ENCODE data around the gene CAMK2A.

DNA sequence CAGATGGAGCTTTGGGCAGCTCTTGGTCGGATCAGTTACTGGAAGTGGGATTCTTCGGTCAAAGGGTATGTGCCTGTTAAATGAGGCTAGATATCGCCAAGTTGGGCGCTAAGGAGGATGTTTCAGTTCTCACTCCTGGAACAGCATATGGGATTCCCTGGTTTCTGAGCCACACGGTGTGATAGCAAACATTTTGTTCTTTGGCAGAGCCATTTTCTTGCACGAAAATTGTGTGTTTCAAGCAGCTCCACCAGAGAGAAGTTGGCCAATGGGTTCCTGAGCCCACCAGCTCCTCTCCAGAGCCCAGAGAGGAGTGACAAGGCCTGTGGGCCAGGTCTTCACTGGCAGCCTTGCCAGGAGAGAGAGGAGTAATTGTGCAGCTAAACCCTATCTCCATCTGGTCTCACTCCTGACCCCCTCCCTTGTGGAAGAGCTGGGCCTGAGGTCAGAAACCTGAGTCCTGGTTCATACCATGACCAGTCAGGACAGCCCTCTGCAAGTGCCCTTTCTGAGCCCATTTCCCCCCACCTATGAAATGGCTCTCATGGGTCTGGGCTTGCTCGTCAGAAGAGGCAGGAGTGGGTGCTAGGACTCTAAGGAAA, 110.5 kb downstream of the CAMK2A start:
- TF ChIP-seq, protein P1, sequence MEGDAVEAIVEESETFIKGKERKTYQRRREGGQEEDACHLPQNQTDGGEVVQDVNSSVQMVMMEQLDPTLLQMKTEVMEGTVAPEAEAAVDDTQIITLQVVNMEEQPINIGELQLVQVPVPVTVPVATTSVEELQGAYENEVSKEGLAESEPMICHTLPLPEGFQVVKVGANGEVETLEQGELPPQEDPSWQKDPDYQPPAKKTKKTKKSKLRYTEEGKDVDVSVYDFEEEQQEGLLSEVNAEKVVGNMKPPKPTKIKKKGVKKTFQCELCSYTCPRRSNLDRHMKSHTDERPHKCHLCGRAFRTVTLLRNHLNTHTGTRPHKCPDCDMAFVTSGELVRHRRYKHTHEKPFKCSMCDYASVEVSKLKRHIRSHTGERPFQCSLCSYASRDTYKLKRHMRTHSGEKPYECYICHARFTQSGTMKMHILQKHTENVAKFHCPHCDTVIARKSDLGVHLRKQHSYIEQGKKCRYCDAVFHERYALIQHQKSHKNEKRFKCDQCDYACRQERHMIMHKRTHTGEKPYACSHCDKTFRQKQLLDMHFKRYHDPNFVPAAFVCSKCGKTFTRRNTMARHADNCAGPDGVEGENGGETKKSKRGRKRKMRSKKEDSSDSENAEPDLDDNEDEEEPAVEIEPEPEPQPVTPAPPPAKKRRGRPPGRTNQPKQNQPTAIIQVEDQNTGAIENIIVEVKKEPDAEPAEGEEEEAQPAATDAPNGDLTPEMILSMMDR (IDR thresholded peaks at IDR 0.05): no peak
- no peak for TF ChIP-seq POLR2A (IDR thresholded peaks at IDR 0.05)
